Keratinocyte (primary cell): ENCODE data around the gene RHOU. TPM values are rescaled to one million over a fixed set of nuclear protein-coding genes. Genes with fewer than 3 reads are reported as not detected.

Source experiments
- DNase-seq: peaks from one replicate; pipeline ENCODE4 v3.0.0-alpha.2; 2011; ENCODE audit warnings: low read depth, missing footprints, low spot score
- FAIRE-seq: peaks from 2 replicates; lab custom pipeline; 2011; peaks lifted over from hg19 to GRCh38; lab: Jason Lieb, UNC
- H2AFZ ChIP-seq: 2 replicates; pipeline ENCODE4 v1.6.0; 2012; ENCODE audit warnings: low read length, control low read depth, inconsistent platforms; ENCODE audit not compliant: control insufficient read depth
- H3K27ac ChIP-seq: 2 replicates; pipeline ENCODE4 v1.5.1; 2011; ENCODE audit warnings: low read length; ENCODE audit not compliant: control insufficient read depth, insufficient read depth
- H3K27me3 ChIP-seq: 3 replicates; pipeline ENCODE4 v1.6.0; 2011; ENCODE audit warnings: low read length; ENCODE audit not compliant: control insufficient read depth, insufficient read depth; ENCODE audit errors: extremely low read depth
- H3K36me3 ChIP-seq, 2 experiments: 2 replicates in 1 of 2; 3 replicates in 1 of 2; pipeline ENCODE4 v1.5.1; 2011; ENCODE audit warnings: low read length in 2 of 2, mild to moderate bottlenecking in 1 of 2; ENCODE audit not compliant: control insufficient read depth in 2 of 2, insufficient read depth in 2 of 2; ENCODE audit errors: extremely low read depth in 1 of 2
- H3K4me1 ChIP-seq: 3 replicates; pipeline ENCODE4 v1.5.1; 2011; ENCODE audit warnings: low read length; ENCODE audit not compliant: control insufficient read depth, insufficient read depth; ENCODE audit errors: extremely low read depth
- H3K4me2 ChIP-seq: 3 replicates; pipeline ENCODE4 v1.6.0; 2011; ENCODE audit warnings: low read depth, low read length; ENCODE audit not compliant: control insufficient read depth, insufficient read depth; ENCODE audit errors: extremely low read depth
- H3K4me3 ChIP-seq, 3 experiments: fragments of 200-600 bp in 1 of 3; sonication (generic) in 1 of 3; 2 replicates in 2 of 3; 3 replicates in 1 of 3; pipeline ENCODE4 v1.5.1; 2011 to 2016; ENCODE audit warnings: low read length in 3 of 3, mild to moderate bottlenecking in 3 of 3, control low read depth in 2 of 3, inconsistent platforms in 1 of 3, low read depth in 1 of 3, mixed read lengths in 1 of 3, mixed run types in 1 of 3, moderate library complexity in 1 of 3; ENCODE audit not compliant: control insufficient read depth in 2 of 3, insufficient read depth in 2 of 3; ENCODE audit errors: extremely low read depth in 1 of 3
- H3K79me2 ChIP-seq: 2 replicates; pipeline ENCODE4 v1.6.0; 2012; ENCODE audit warnings: low read length; ENCODE audit not compliant: control insufficient read depth, insufficient read depth
- H3K9ac ChIP-seq: 3 replicates; pipeline ENCODE4 v1.6.0; 2011; ENCODE audit warnings: low read length; ENCODE audit not compliant: control insufficient read depth, insufficient read depth; ENCODE audit errors: extremely low read depth
- H3K9me1 ChIP-seq: 3 replicates; pipeline ENCODE4 v1.6.0; 2011; ENCODE audit warnings: low read length; ENCODE audit not compliant: control insufficient read depth, insufficient read depth; ENCODE audit errors: extremely low read depth
- H3K9me3 ChIP-seq: 2 replicates; pipeline ENCODE4 v1.5.1; 2012; ENCODE audit warnings: low read depth, low read length; ENCODE audit not compliant: control insufficient read depth
- H4K20me1 ChIP-seq: 3 replicates; pipeline ENCODE4 v1.6.0; 2011; ENCODE audit warnings: low read length; ENCODE audit not compliant: control insufficient read depth, insufficient read depth; ENCODE audit errors: extremely low read depth
- EZH2 ChIP-seq: IDR thresholded peaks from one replicate; pipeline ENCODE4 v1.6.1; 2012; ENCODE audit warnings: inconsistent platforms, mild to moderate bottlenecking, low read length, moderate library complexity
- dilution Hi-C: fragments of 300-500 bp; cut with MboI; formaldehyde crosslinking; loops from one replicate; pipeline ENCODE4 v1.7.0; 2020; ENCODE audit warnings: low sequenced_read_pairs; ENCODE audit not compliant: extremely low pct_ligation_motif_present
- polyA plus RNA-seq, 5 experiments: library from polyadenylated mRNA; depleted of rRNA in 3 of 5; stranded (reverse) in 3 of 5; stranded (forward) in 1 of 5; unstranded in 1 of 5; fragments of >200 nt; gene quantifications; 1 replicate in 1 of 5; 2 replicates in 3 of 5; 3 replicates in 1 of 5; pipeline versions ENCODE4 v1.2.1 to v1.2.3, GENCODE V29; 2011 to 2012; ENCODE audit warnings: missing spikeins in 2 of 5, low read depth in 1 of 5, low replicate concordance in 1 of 5
- TF ChIP-seq, protein P1 (sequence below), 3 experiments: IDR thresholded peaks in 1 of 3; conservative IDR thresholded peaks in 1 of 3; optimal IDR thresholded peaks in 1 of 3; 2 replicates in 2 of 3; 3 replicates in 1 of 3; pipeline versions ENCODE3 to v1.5.1; 2011; ENCODE audit warnings: low read length in 3 of 3, mild to moderate bottlenecking in 3 of 3, moderate library complexity in 2 of 3, control low read depth in 1 of 3, inconsistent platforms in 1 of 3; ENCODE audit not compliant: insufficient read depth in 2 of 3; ENCODE audit errors: extremely low read depth in 1 of 3

RHOU gene
- polyA plus RNA-seq, 1 donor (not counting 4 experiments of a cell fraction or from before 2014, with no cell fraction given), result 0.29 TPM

DNA sequence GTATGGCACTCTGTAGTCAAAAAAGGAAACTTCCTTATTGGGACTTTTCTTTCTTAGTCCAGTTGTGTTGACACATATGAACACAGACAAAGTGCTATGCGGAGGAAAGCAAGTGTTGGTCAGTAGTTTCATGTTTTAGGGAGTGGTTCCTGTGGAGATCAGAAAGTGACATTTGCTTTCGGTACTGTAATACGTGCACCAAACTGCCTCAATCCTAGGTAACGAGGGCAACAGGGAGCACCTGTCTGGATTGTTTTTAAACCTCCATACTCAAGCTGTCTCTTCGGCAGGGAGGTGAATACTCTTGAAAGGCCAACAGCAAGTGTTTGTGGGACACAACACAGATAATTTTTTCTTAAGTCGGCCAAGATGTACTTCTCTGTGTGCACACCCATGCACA lies 9.1 kb downstream of the RHOU start:
- no peaks in the 10 kb centered on the region for H3K9me1 ChIP-seq
- no peaks in the 10 kb centered on the region for H3K79me2 ChIP-seq
- H2AFZ ChIP-seq, result no peak overlapping the region
- no peak overlapping the region for H3K9ac ChIP-seq
- no peak overlapping the region for H3K27ac ChIP-seq
- H3K9me3 ChIP-seq, result no peaks in the 10 kb centered on the region
- H3K4me1 ChIP-seq, result no peaks in the 10 kb centered on the region
- peaks cover 17% of the 10 kb centered on the region for H3K27me3 ChIP-seq
- H4K20me1 ChIP-seq, result no peaks in the 10 kb centered on the region
- FAIRE-seq, result no peak
- H3K36me3 ChIP-seq, result no peaks in the 10 kb centered on the region
- dilution Hi-C loops, result no loop called here
- no peak overlapping the region for H3K4me2 ChIP-seq
- TF ChIP-seq, protein P1, sequence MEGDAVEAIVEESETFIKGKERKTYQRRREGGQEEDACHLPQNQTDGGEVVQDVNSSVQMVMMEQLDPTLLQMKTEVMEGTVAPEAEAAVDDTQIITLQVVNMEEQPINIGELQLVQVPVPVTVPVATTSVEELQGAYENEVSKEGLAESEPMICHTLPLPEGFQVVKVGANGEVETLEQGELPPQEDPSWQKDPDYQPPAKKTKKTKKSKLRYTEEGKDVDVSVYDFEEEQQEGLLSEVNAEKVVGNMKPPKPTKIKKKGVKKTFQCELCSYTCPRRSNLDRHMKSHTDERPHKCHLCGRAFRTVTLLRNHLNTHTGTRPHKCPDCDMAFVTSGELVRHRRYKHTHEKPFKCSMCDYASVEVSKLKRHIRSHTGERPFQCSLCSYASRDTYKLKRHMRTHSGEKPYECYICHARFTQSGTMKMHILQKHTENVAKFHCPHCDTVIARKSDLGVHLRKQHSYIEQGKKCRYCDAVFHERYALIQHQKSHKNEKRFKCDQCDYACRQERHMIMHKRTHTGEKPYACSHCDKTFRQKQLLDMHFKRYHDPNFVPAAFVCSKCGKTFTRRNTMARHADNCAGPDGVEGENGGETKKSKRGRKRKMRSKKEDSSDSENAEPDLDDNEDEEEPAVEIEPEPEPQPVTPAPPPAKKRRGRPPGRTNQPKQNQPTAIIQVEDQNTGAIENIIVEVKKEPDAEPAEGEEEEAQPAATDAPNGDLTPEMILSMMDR (optimal IDR thresholded peaks at IDR 0.05 in 1 of 3, IDR thresholded peaks at IDR 0.05 in 1 of 3, conservative IDR thresholded peaks at IDR 0.05 in 1 of 3; ENCODE audit: extremely low read depth in 1 of 3, insufficient read depth in 2 of 3, low read length in 3 of 3), result no peak
- TF ChIP-seq EZH2, result no peak
- DNase-seq, result no peak
- no peak overlapping the region for H3K4me3 ChIP-seq

DNA sequence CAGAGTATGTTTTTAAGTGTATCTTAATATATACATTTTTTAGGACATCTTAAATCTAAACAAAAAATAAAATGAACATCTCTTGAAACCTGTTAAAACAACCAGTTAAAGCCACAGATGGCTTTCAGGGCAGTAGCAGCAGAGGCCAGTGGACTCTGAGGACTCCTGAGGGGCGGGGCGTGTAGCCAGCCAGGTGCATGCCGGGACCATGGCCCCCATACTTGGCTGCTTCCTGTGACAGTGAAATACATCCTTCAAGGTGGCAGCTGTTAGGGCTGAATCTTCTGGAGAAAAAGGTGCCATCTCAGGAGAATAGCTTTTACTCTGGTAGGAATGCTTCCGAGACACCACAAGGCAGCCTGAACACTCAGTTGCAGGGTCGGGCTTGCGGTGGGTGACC lies 9.6 kb downstream of the RHOU start:
- Histone ChIP-seq H3K9me3 (no peaks in the 10 kb centered on the region), H4K20me1 (no peaks in the 10 kb centered on the region), H3K4me1 (no peaks in the 10 kb centered on the region), H3K9me1 (no peaks in the 10 kb centered on the region), H2AFZ (no peak overlapping the region), H3K36me3 (no peaks in the 10 kb centered on the region), H3K79me2 (no peaks in the 10 kb centered on the region), H3K27me3 (peaks cover 17% of the 10 kb centered on the region), H3K27ac (no peak overlapping the region), H3K9ac (no peak overlapping the region), H3K4me3 (no peak overlapping the region), H3K4me2 (no peak overlapping the region)
- DNase-seq (no peak), FAIRE-seq (no peak)
- TF ChIP-seq, protein P1 (optimal IDR thresholded peaks at IDR 0.05 in 1 of 3, IDR thresholded peaks at IDR 0.05 in 1 of 3, conservative IDR thresholded peaks at IDR 0.05 in 1 of 3; ENCODE audit: extremely low read depth in 1 of 3, insufficient read depth in 2 of 3, low read length in 3 of 3), result no peak
- no peak for TF ChIP-seq EZH2
- dilution Hi-C loops, result no loop called here
